ENCODE results near the gene SELENOF. TPM values are rescaled to one million over a fixed set of nuclear protein-coding genes. Genes with fewer than 3 reads are reported as not detected.

SELENOF gene
- total and polyA plus RNA-seq, 2 donors (not counting 1 experiment from before 2014, with no cell fraction given): 207 to 351 TPM

- Histone ChIP-seq H3K4me2 (ENCODE audit: extremely low read depth, insufficient read depth, low read length) (peak overlapping the region; percentile 71), H3K9ac (ENCODE audit: insufficient read depth, low read length) (peak overlapping the region; percentile 70), H3K79me2 (ENCODE audit: control insufficient read depth, insufficient read depth, low read length) (peaks cover 66% of the 10 kb centered on the region), H2AFZ (ENCODE audit: low read length) (peak overlapping the region; percentile 91), H3K4me1 (ENCODE audit: control insufficient read depth, extremely low read depth, insufficient read depth, low read length) (peaks cover 5% of the 10 kb centered on the region), H3K27ac (ENCODE audit: insufficient read depth, low read length) (peak overlapping the region; percentile 79), H3K4me3 (replicated peaks in 1 of 4; ENCODE audit: control extremely low read depth in 1 of 4, insufficient read depth in 1 of 4, low read depth in 3 of 4, low read length in 4 of 4) (peak overlapping the region; percentile 85 to 98 (median 93)), H3K27me3 (ENCODE audit: control insufficient read depth, insufficient read depth, low read length) (no peaks in the 10 kb centered on the region), H4K20me1 (ENCODE audit: control insufficient read depth, extremely low read depth, insufficient read depth, low read length) (peaks cover 1% of the 10 kb centered on the region), H3K36me3 (ENCODE audit: control insufficient read depth, insufficient read depth, low read length) (no peaks in the 10 kb centered on the region), H3K9me3 (ENCODE audit: control insufficient read depth, insufficient read depth, low read depth, low read length) (no peaks in the 10 kb centered on the region)
- TF ChIP-seq EZH2 (IDR thresholded peaks at IDR 0.05; ENCODE audit: low read length, missing control alignments): no peak
- TF ChIP-seq CTCF (conservative IDR thresholded peaks at IDR 0.05 in 1 of 2, IDR thresholded peaks at IDR 0.05 in 1 of 2; ENCODE audit: low read depth in 1 of 2, low read length in 2 of 2): no peak
- peak; percentile 66 to 69 for DNase-seq (ENCODE audit: low read depth in 2 of 2)
Observed at GRCh38 chr1:86914998-86915736, 1.2 kb upstream of the SELENOF start.

GRCh38 chr1:86914601-86914997, 673 bp upstream of the SELENOF start, which contains the start of gene HS2ST1:
HS2ST1 (plus strand) TSS chr1:86914635.
- no peaks in the 10 kb centered on the region for H3K9me3 ChIP-seq (ENCODE audit: control insufficient read depth, insufficient read depth, low read depth, low read length)
- TF ChIP-seq EZH2 (IDR thresholded peaks at IDR 0.05; ENCODE audit: low read length, missing control alignments) (no peak), CTCF (conservative IDR thresholded peaks at IDR 0.05 in 1 of 2, IDR thresholded peaks at IDR 0.05 in 1 of 2; ENCODE audit: low read depth in 1 of 2, low read length in 2 of 2) (no peak)
- peaks cover 70% of the 10 kb centered on the region for H3K79me2 ChIP-seq (ENCODE audit: control insufficient read depth, insufficient read depth, low read length)
- H3K27ac ChIP-seq (ENCODE audit: insufficient read depth, low read length): peak within 1 kb of the TSS; percentile 96
- H2AFZ ChIP-seq (ENCODE audit: low read length): peak within 1 kb of the TSS; percentile 96
- H3K4me2 ChIP-seq (ENCODE audit: extremely low read depth, insufficient read depth, low read length): peak within 1 kb of the TSS; percentile 94
- peaks cover 1% of the 10 kb centered on the region for H4K20me1 ChIP-seq (ENCODE audit: control insufficient read depth, extremely low read depth, insufficient read depth, low read length)
- peak within 1 kb of the TSS; percentile 93 for H3K9ac ChIP-seq (ENCODE audit: insufficient read depth, low read length)
- no peak for DNase-seq (ENCODE audit: low read depth in 2 of 2)
- H3K4me3 ChIP-seq (replicated peaks in 1 of 4; ENCODE audit: control extremely low read depth in 1 of 4, insufficient read depth in 1 of 4, low read depth in 3 of 4, low read length in 4 of 4): peak within 1 kb of the TSS; percentile 85 to 98 (median 93)
- no peaks in the 10 kb centered on the region for H3K27me3 ChIP-seq (ENCODE audit: control insufficient read depth, insufficient read depth, low read length)
- H3K36me3 ChIP-seq (ENCODE audit: control insufficient read depth, insufficient read depth, low read length): no peaks in the 10 kb centered on the region
- H3K4me1 ChIP-seq (ENCODE audit: control insufficient read depth, extremely low read depth, insufficient read depth, low read length): peaks cover 5% of the 10 kb centered on the region

GRCh38 chr1:86913399-86913895, 479 bp downstream of the SELENOF start:
- Histone ChIP-seq H3K27me3 (ENCODE audit: control insufficient read depth, insufficient read depth, low read length) (no peaks in the 10 kb centered on the region), H3K4me3 (replicated peaks in 1 of 4; ENCODE audit: control extremely low read depth in 1 of 4, insufficient read depth in 1 of 4, low read depth in 3 of 4, low read length in 4 of 4) (peak overlapping the region; percentile 78 to 94 (median 88)), H3K36me3 (ENCODE audit: control insufficient read depth, insufficient read depth, low read length) (no peaks in the 10 kb centered on the region), H2AFZ (ENCODE audit: low read length) (peak overlapping the region; percentile 96), H3K4me2 (ENCODE audit: extremely low read depth, insufficient read depth, low read length) (peak overlapping the region; percentile 94), H3K9ac (ENCODE audit: insufficient read depth, low read length) (peak overlapping the region; percentile 93), H3K27ac (ENCODE audit: insufficient read depth, low read length) (peak overlapping the region; percentile 96), H3K79me2 (ENCODE audit: control insufficient read depth, insufficient read depth, low read length) (peaks cover 80% of the 10 kb centered on the region), H3K4me1 (ENCODE audit: control insufficient read depth, extremely low read depth, insufficient read depth, low read length) (peaks cover 5% of the 10 kb centered on the region), H4K20me1 (ENCODE audit: control insufficient read depth, extremely low read depth, insufficient read depth, low read length) (peaks cover 1% of the 10 kb centered on the region), H3K9me3 (ENCODE audit: control insufficient read depth, insufficient read depth, low read depth, low read length) (no peaks in the 10 kb centered on the region)
- TF ChIP-seq CTCF (conservative IDR thresholded peaks at IDR 0.05 in 1 of 2, IDR thresholded peaks at IDR 0.05 in 1 of 2; ENCODE audit: low read depth in 1 of 2, low read length in 2 of 2): no peak
- TF ChIP-seq EZH2 (IDR thresholded peaks at IDR 0.05; ENCODE audit: low read length, missing control alignments): no peak
- DNase-seq (ENCODE audit: low read depth in 2 of 2): no peak

All from fibroblast of lung (primary cell).